HUES6 (cell line): ENCODE results near the gene MBD3.

Source experiments
- H3K27ac ChIP-seq: 2 replicates; pipeline ENCODE4 v1.7.0; 2013; ENCODE audit warnings: low read depth, mild to moderate bottlenecking, low read length, inconsistent platforms
- H3K27me3 ChIP-seq: 2 replicates; pipeline ENCODE4 v1.6.1; 2013; ENCODE audit warnings: low read length; ENCODE audit not compliant: control insufficient read depth, insufficient read depth
- H3K36me3 ChIP-seq: 2 replicates; pipeline ENCODE4 v1.6.1; 2013; ENCODE audit warnings: low read length; ENCODE audit not compliant: control insufficient read depth, insufficient read depth
- H3K4me1 ChIP-seq: 2 replicates; pipeline ENCODE4 v1.6.1; 2013; ENCODE audit warnings: low read length; ENCODE audit not compliant: control insufficient read depth, insufficient read depth
- H3K4me3 ChIP-seq: 2 replicates; pipeline ENCODE4 v1.5.1; 2013; ENCODE audit warnings: low read depth, low read length
- H3K9ac ChIP-seq: one replicate; pipeline ENCODE4 v1.6.1; 2013; ENCODE audit warnings: mild to moderate bottlenecking, low read length
- H3K9me3 ChIP-seq: 2 replicates; pipeline ENCODE4 v1.6.1; 2013; ENCODE audit warnings: low read depth, low read length; ENCODE audit not compliant: control insufficient read depth, insufficient read depth

The MBD3 gene

DNA sequence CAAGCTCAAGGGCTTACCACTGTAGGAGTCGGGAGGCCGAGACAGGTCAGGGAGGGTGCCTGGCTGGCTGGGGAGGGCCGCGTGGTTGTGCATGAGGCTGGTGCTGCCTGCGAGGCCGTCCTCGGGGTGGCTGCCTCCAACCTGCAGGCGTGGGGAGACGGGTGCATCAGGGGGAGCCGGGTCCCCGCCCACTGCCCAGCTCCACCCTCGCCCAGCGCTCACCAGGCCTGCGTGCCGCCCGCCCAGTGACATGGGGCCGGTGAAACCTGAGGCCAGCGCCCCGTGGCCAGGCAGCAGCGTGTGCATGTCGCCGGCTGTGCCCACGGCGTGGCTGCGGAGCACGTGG, 26.4 kb upstream of the MBD3 start:
- H3K27me3 ChIP-seq = no peaks in the 10 kb centered on the region

GRCh38 chr19:1618157-1619093, 25.8 kb upstream of the MBD3 start:
- H3K4me1 ChIP-seq = no peaks in the 10 kb centered on the region
- H3K9ac ChIP-seq = no peak overlapping the region
- no peaks in the 10 kb centered on the region for H3K27me3 ChIP-seq
- no peaks in the 10 kb centered on the region for H3K9me3 ChIP-seq
- H3K27ac ChIP-seq = no peak overlapping the region
- no peak overlapping the region for H3K4me3 ChIP-seq
- H3K36me3 ChIP-seq = peaks cover 94% of the 10 kb centered on the region

More for the DNA sequence above, 26.4 kb upstream of the MBD3 start:
- Histone ChIP-seq H3K36me3 (peaks cover 94% of the 10 kb centered on the region), H3K4me3 (no peak overlapping the region), H3K9ac (no peak overlapping the region), H3K9me3 (no peaks in the 10 kb centered on the region), H3K27ac (no peak overlapping the region), H3K4me1 (no peaks in the 10 kb centered on the region)

DNA sequence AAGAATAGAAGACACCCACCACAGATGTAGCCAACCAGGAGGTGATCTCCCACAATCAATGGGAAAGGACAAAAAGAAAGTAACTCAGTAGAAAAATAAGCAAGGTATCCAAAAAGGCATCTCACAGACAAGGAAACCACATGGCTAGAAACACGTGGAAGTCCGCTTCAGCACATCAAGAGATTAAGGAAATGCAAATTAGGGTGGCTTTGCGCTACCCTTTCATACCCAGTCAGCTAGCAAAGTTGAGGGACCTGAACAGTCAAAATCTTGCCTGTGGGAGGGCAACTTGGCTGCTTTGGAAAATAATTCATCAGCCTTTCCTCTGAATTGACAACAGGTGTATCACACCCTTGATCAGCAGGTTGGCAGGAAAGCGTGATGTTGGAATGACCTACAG, 24.2 kb upstream of the MBD3 start:
- Histone ChIP-seq H3K27ac (no peak overlapping the region), H3K4me1 (no peaks in the 10 kb centered on the region), H3K9ac (no peak overlapping the region), H3K36me3 (peaks cover 94% of the 10 kb centered on the region), H3K4me3 (no peak overlapping the region), H3K27me3 (no peaks in the 10 kb centered on the region), H3K9me3 (no peaks in the 10 kb centered on the region)

- no peak overlapping the region for H3K4me3 ChIP-seq
- H3K27ac ChIP-seq = no peak overlapping the region
- H3K27me3 ChIP-seq = no peaks in the 10 kb centered on the region
- peaks cover 94% of the 10 kb centered on the region for H3K36me3 ChIP-seq
- no peaks in the 10 kb centered on the region for H3K4me1 ChIP-seq
- H3K9me3 ChIP-seq = no peaks in the 10 kb centered on the region
- H3K9ac ChIP-seq = no peak overlapping the region
These were observed 23.7 kb upstream of the MBD3 start for GRCh38 chr19:1616396-1616795.

- Histone ChIP-seq H3K36me3 (peaks cover 92% of the 10 kb centered on the region), H3K4me1 (no peaks in the 10 kb centered on the region), H3K9me3 (no peaks in the 10 kb centered on the region), H3K4me3 (no peak overlapping the region), H3K9ac (no peak overlapping the region), H3K27me3 (no peaks in the 10 kb centered on the region), H3K27ac (no peak overlapping the region)
These were observed 22.6 kb upstream of the MBD3 start for GRCh38 chr19:1615156-1615765.

GRCh38 chr19:1613808-1614570, 21.3 kb upstream of the MBD3 start:
- Histone ChIP-seq H3K4me3 (no peak overlapping the region), H3K36me3 (peaks cover 89% of the 10 kb centered on the region), H3K9me3 (no peaks in the 10 kb centered on the region), H3K9ac (no peak overlapping the region), H3K4me1 (no peaks in the 10 kb centered on the region), H3K27ac (no peak overlapping the region), H3K27me3 (no peaks in the 10 kb centered on the region)

GRCh38 chr19:1613146-1613545, 20.5 kb upstream of the MBD3 start:
- H3K9me3 ChIP-seq = no peaks in the 10 kb centered on the region
- no peak overlapping the region for H3K9ac ChIP-seq
- H3K27ac ChIP-seq = no peak overlapping the region
- no peaks in the 10 kb centered on the region for H3K4me1 ChIP-seq
- no peaks in the 10 kb centered on the region for H3K27me3 ChIP-seq
- H3K36me3 ChIP-seq = peaks cover 82% of the 10 kb centered on the region
- H3K4me3 ChIP-seq = no peak overlapping the region

DNA sequence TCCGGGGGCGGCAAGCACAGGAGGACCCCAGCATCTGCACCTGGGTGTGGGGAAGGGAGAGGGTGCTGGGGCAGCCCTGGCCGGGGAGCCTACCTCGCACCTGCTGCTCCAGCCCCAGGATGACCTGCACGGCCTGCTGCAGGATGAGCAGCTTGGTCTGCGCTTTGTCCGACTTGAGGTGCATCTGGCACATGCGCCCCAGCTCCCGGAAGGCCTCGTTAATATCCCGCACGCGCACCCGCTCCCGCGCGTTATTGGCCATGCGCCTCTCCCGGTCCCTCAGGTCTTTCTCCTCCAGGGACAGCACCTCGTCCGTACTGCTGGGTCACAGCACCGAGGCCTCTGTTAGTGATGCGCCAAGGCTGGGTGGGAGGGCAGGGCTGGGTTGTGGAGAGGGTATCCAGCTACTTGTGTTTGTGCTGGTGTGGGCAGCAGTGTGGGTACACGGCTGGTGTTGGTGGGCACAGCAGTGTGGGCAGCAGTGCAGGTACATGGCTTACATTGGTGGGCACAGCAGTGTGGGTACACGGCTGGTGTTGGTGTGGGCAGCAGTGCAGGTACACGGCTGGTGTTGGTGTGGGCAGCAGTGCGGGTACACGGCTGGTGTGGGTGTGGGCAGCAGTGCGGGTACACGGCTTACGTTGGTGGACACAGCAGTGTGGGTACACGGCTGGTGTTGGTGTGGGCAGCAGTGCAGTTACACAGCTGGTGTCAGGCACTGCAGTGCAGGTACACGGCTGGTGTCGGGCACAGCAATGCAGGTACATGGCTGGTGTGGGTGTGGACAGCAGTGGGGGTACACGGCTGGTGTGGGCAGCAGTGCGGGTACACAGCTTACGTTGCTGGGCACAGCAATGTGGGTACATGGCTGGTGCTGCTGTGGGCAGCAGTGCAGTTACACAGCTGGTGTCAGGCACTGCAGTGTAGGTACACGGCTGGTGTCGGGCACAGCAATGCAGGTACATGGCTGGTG, 19.7 kb upstream of the MBD3 start:
- Histone ChIP-seq H3K9ac (no peak overlapping the region), H3K9me3 (no peaks in the 10 kb centered on the region), H3K4me1 (no peaks in the 10 kb centered on the region), H3K36me3 (peaks cover 75% of the 10 kb centered on the region), H3K27ac (no peak overlapping the region), H3K27me3 (no peaks in the 10 kb centered on the region), H3K4me3 (no peak overlapping the region)

GRCh38 chr19:1611353-1611752, 18.7 kb upstream of the MBD3 start:
- no peaks in the 10 kb centered on the region for H3K9me3 ChIP-seq
- no peak overlapping the region for H3K27ac ChIP-seq
- no peak overlapping the region for H3K9ac ChIP-seq
- peaks cover 2% of the 10 kb centered on the region; the same call in 1 of the 2 replicates for H3K4me1 ChIP-seq
- peaks cover 65% of the 10 kb centered on the region for H3K36me3 ChIP-seq
- H3K4me3 ChIP-seq = no peak overlapping the region
- no peaks in the 10 kb centered on the region for H3K27me3 ChIP-seq

- Histone ChIP-seq H3K27me3 (no peaks in the 10 kb centered on the region), H3K9me3 (no peaks in the 10 kb centered on the region), H3K4me1 (peaks cover 4% of the 10 kb centered on the region; the same call in 1 of the 2 replicates), H3K27ac (no peak overlapping the region), H3K9ac (no peak overlapping the region), H3K4me3 (no peak overlapping the region), H3K36me3 (peaks cover 58% of the 10 kb centered on the region)
These were observed 17.9 kb upstream of the MBD3 start for GRCh38 chr19:1610579-1610978.
